Activated CD4-positive, alpha-beta T cell treated with anti-CD3 and anti-CD28 coated beads, Interleukin-2, Interleukin-4, amounts not matched to agents 100 ng/mL and 50 ng/mL, durations not matched to agents 16 hours and 8 hours (primary cell): ENCODE measurements around the gene TELO2.
"Not testable (repeated sequence)": the region's sequence is repeated elsewhere in the genome, so short reads cannot be mapped to it uniquely, and the experiment has no call there.

Experiments
- DNase-seq: peaks from one replicate; pipeline ENCODE4 v3.0.0-alpha.2; 2020; ENCODE audit warnings: low spot score

TELO2 gene

GRCh38 chr16:1475552-1476114, 17.5 kb upstream of the TELO2 start:
- DNase-seq, result no peak

- DNase-seq, result no peak
Measured at GRCh38 chr16:1477033-1477432, 16.1 kb upstream of the TELO2 start.

GRCh38 chr16:1478937-1479336, 14.2 kb upstream of the TELO2 start:
- not testable (repeated sequence) for DNase-seq

GRCh38 chr16:1481906-1482835, 11.0 kb upstream of the TELO2 start:
- no peak for DNase-seq

- DNase-seq, result no peak
Measured at GRCh38 chr16:1485847-1486496, 7.2 kb upstream of the TELO2 start.

GRCh38 chr16:1486551-1487390, 6.4 kb upstream of the TELO2 start:
- DNase-seq, result no peak

GRCh38 chr16:1487395-1488053, 5.6 kb upstream of the TELO2 start:
- no peak for DNase-seq

- no peak for DNase-seq
Measured at GRCh38 chr16:1488054-1488601, 5.0 kb upstream of the TELO2 start.

GRCh38 chr16:1488619-1489018, 4.5 kb upstream of the TELO2 start, which contains the start of gene PTX4:
PTX4 (minus strand) TSS chr16:1488944; CDS start chr16:1488909, 35 bp downstream.
- DNase-seq, result no peak

- no peak for DNase-seq
Measured at GRCh38 chr16:1489077-1489476, 4.1 kb upstream of the TELO2 start.

GRCh38 chr16:1491327-1491726, 1.8 kb upstream of the TELO2 start:
- no peak for DNase-seq

- no peak for DNase-seq
Measured at GRCh38 chr16:1492082-1492922, 858 bp upstream of the TELO2 start.

GRCh38 chr16:1493746-1494094, 560 bp downstream of the TELO2 start:
- DNase-seq, result peak; percentile 10

GRCh38 chr16:1494129-1494640, 1.0 kb downstream of the TELO2 start:
- peak; percentile 3 for DNase-seq

- DNase-seq, result no peak
Measured at GRCh38 chr16:1494711-1495110, 1.6 kb downstream of the TELO2 start.

GRCh38 chr16:1495211-1495888, 2.2 kb downstream of the TELO2 start:
- DNase-seq, result no peak

- DNase-seq, result no peak
Measured at GRCh38 chr16:1495889-1496262, 2.7 kb downstream of the TELO2 start.

- DNase-seq, result no peak
Measured at GRCh38 chr16:1496464-1496863, 3.3 kb downstream of the TELO2 start.

GRCh38 chr16:1497014-1497598, 3.9 kb downstream of the TELO2 start:
- no peak for DNase-seq
